RPMI8226 (cell line): Measurements from ENCODE around the gene NOB1.
A peak's percentile ranks its signal among the peaks of the same experiment; 100 is the strongest.
"Not testable (repeated sequence)": the region's sequence is repeated elsewhere in the genome, so short reads cannot be mapped to it uniquely, and the experiment has no call there.

Experiments used
- DNase-seq: peaks from one replicate; pipeline ENCODE4 v3.0.0-alpha.2; 2015

Gene NOB1

GRCh38 chr16:69754469-69755310, at the start of gene NOB1:
Gene NOB1 (minus strand): TSS chr16:69754926. CDS start chr16:69754910, 16 bp downstream.
- peak; percentile 99 for DNase-seq

- no peak for DNase-seq
These were observed 49.6 kb upstream of the NOB1 start for GRCh38 chr16:69804297-69804696.

DNA sequence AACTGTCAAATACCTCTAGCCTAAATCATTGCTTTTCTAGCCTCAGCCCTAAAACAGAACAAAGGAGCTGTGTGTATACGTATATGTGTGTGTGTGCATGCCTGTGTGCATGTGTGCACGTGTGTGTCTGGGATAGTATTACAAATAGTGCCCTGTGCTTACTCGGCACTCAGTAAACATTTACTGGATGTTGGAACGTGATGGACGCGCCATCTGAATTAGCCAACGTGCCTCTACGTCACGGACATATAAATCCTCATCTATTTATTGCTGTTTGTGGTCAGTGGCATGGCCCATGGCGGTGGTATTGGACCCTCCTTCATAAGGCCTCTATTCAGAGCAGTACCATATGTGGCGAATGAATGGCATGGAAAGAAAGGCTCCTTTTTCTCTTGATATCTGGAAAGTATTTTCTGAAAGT, 44.9 kb upstream of the NOB1 start:
- DNase-seq: no peak

DNA sequence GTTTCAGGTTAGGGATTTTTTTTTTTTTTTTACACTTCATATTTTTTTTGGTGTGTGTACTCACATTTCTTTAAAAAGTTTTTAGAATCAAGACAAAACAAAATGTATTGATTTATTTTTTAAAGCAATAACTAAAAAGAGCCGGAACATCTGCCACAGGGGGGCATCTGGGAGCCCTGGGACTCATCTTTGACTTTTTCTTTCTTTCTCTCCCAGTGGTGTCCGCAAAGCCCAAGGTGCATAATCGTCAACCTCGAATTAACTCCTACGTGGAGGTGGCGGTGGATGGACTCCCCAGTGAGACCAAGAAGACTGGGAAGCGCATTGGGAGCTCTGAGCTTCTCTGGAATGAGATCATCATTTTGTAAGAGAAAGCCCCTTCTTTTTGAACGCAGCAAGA, 43.7 kb upstream of the NOB1 start:
- no peak for DNase-seq

DNA sequence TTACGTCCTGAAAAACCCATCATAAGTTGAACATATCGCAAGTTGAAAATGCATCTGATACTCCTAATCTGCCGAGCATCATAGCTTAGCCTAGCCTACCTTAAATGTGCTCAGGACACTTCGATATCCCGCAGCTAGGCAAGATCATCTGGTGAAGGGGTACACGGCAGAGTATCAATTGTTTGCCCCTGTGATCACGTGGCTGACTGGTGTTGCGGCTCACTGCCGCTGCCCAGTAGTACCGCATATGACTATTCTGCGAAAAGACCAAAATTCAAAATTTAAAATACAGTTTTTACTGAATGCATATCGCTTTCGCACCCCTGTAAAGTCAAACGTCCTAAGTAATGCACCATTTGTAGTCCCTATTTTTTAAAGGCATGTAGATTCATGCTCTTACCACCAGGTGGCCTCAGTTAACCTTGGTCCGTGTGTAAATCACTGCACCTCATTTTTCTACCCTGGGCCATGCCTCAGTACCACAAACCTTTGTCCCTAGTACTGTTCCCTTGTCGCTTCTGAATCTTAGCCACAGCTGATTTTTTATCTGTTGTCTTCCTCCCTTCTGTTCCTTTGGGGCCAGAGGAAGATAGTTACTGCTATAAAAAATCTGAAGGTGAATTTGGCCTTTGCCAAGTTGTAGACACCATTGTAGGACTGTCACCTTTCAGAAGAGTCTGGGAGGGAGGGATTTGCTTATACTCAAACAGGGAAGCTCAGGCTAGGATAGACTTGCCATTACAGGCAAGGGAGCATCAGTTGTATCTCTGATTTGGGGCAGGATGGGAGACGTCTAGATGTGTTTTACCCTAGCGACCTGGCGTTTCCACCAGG, 41.8 kb upstream of the NOB1 start:
- DNase-seq: peak; percentile 55

GRCh38 chr16:69794486-69794885, 39.8 kb upstream of the NOB1 start:
- DNase-seq: no peak

DNA sequence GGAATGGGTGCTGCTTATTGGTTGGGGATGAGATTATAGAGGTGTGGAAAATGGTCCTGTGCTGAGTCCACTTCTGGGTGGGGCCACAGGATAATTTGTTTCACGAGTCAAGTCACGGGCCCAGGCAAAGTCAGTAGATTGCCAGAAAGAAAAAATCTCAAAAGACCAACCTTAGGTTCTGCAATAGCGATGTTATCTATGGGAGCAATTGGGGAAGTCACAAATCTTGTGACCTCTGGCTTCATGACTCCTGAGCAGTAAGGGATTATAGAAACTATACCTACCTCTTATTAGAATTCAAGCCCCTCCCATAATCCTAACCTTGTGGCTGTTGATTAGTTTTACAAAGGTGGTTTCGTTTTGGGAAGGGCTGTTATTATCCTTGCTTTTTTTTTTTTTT, 38.8 kb upstream of the NOB1 start:
- DNase-seq: no peak

- not testable (repeated sequence) for DNase-seq
These were observed 36.7 kb upstream of the NOB1 start for GRCh38 chr16:69791391-69791847.

DNA sequence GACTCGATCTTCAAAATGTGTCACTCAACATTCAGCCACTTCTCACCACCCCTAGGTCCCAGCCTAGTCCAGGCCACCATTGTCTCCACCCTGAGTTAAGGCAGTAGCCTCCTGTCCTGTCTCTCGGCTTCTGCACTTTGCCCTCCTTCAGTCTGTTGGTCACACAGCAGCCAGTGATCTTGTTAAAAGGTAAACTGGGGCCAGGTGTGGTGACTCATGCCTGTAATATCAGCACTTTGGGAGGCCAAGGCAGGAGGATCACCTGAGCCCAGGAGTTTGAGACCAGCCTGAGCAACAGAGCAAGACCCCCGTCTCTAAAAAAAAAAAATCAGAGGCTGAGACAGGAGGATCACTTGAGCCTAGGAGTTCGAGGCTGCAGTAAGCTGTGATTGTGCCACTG, 33.2 kb upstream of the NOB1 start:
- DNase-seq: no peak

DNA sequence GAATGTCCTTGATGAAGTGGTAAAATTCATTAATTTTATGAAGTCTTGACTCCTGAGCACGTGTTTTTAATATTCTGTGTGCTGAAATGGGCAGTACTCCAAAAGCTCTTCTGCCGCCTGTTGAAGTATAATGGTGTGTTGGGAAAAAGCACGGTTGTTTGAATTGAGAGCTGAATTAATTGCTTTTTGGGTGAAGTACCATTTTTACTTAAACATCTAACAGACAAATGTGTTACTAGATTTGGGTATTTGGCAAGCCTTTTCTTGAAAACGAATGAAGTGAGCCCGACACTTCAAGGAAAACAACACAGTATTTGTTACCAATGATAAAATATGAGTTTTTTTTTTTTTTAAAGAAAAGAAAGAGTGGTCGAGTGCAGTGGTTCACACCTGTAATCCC, 29.9 kb upstream of the NOB1 start:
- no peak for DNase-seq

GRCh38 chr16:69781118-69781517, 26.4 kb upstream of the NOB1 start:
- no peak for DNase-seq

GRCh38 chr16:69779724-69780123, 25.0 kb upstream of the NOB1 start:
- DNase-seq: no peak

- no peak for DNase-seq
These were observed 20.8 kb upstream of the NOB1 start for GRCh38 chr16:69775563-69775962.

GRCh38 chr16:69773260-69773947, 18.7 kb upstream of the NOB1 start:
- DNase-seq: no peak

DNA sequence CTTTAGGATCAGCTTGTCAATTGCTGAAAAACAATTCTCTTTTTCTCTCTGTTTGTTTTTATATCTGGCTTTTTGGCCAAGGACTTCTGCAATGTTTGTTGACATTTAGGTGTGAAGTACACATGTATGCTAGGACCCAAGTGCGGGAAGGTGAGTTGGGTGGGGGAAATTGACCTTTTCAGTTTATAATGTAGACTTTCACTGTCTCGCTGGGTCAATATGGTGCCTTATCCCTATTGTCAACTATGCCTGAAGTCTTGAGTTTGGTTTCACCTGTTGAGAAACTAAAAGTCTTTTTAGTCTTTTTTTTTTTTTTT, 16.9 kb upstream of the NOB1 start:
- DNase-seq: no peak

- DNase-seq: no peak
These were observed 14.7 kb upstream of the NOB1 start for GRCh38 chr16:69769404-69769803.

GRCh38 chr16:69768666-69769065, 13.9 kb upstream of the NOB1 start:
- DNase-seq: no peak

DNA sequence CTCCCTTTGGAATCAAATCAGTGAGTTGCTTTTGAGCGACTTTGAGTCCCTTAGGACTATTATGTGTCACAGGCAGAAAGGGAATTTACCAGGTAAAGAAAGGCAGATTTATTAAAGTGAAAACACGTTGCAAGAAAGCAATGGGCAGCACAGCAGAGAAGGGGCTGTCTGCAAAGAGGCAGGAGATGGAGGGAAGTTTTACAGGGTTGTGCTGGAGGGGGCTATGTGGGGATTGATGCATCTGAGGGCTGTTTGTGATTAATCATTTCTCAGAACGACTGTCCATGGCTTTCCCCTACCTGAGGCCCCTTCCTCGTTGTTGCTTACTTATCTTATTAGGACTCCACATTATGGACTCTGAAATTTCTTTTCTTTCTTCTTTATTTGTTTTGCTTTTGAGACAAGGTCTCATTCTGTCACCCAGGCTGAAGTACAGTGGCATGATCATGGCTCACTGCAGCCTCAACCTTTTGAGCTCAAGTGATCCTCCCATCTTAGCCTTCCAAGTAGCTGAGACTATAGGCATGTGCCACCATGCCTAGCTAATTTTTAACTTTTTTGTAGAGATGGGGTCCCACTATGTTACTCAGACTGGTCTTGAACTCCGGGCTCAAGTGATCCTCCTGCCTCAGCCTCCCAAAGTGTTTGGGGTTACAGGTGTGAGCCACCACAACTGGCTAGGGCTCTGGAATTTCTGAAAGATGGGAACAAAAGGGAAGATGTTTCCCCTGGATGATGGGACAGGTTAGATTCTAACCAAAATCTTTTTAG, 12.9 kb upstream of the NOB1 start:
- no peak for DNase-seq

DNA sequence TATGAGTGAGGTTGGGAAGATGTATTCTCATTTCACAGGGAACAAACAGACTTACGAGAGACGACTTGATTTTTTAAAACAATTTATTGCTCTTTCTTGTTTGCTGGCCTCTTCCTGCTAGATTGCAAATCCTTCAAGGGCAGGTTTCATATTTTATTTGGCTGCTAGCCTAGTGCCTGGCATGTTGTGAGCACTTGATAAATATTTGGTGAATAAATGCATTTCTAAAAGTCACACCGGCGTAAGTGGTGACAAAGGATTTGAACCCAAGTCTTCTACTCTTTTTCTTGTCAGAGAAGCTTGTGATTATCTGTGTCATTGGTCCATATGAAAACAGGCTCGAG, 8.8 kb upstream of the NOB1 start:
- DNase-seq: no peak

DNA sequence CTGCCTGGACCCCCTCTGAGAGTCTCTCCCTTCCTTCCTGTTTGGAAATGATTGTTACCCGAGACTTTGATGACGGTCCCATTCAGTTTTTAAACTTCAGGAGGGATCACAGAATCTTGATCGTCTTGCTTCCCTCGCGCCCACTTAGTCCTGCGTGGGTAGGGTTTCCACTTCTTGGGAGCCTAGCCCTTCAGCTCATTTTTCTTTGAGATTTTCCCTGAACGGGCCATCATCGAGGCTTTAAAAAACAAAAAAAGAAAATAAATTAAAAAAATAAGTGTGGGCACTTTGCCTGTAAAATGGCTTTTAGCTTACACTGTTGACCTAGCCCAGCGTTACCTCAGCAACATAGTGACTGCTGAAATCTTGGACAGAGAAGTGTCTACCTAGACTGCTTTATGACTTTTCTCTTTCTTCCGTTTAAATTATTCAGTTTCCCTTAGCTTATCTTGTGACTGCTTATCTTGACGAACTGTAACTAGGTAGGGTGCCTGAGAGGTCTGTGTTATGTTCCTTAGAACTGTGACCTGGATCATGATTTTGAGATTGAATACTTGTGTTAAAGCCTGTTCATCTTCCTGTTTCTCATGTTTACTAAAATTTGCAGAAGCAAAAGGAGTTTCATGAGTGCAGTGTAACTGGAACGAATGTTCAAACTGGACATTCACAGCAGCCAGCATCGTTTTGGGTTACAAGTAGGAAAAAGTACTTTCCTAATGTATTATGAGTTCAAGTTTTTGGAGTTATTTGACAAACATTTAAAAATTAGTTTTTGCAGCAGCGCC, 8.3 kb upstream of the NOB1 start:
- peak; percentile 46 for DNase-seq

DNA sequence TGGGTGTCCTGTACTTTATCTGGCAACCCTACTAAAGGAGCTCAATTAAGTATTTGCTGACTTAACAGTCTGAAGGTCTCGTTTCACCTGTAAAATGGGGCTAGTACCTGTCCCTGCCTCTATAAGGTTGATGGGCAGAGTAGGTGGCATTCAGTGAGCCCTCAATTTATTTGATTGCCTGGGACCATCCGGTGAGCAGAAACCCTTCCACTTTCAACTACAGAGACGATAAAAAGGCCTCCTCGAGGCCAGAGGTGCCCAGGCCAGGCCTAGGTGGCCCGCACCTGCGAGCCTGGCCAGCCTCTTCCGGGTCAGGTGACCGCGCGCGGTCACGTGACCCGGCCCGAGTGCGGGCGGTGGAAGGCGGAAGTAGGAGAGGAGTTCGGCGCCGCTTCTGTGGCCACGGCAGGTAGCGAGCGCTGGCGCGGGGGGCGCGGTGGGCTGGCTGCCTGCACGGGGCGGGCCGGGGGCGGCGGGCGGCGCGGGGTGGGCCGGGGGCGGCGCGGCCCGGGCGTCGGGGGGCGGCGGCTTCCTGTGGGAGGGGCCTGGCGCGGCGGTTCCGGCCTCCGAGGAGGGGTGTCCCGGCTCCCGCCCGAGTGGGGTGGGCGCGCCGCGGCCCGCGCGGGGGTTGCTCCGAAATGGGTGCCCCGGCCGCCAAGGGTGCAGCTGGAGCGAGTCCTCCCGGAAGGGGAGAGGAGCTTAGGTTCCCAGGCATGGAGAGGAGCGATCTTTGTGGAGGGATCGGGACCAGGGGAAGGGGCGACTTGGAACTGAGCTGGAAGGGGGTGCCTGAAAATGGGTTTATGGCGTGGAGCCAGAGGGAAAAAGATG, 7.5 kb upstream of the NOB1 start, which contains the start of gene WWP2:
WWP2 (plus strand) TSS at position 350 of the 831 bp plus-strand sequence. CDS start 24,679 bp downstream, outside the sequence.
- peak; percentile 97 for DNase-seq
